Astrocyte of the spinal cord (primary cell): ENCODE measurements around the gene CPVL.
A peak's percentile ranks its signal among the peaks of the same experiment; 100 is the strongest.

Source experiments
- DNase-seq: peaks from one replicate; pipeline ENCODE4 v3.0.0; 2011; ENCODE audit warnings: low read depth, low spot score
- H3K4me3 ChIP-seq: 2 replicates; pipeline ENCODE4 v1.5.1; 2011; ENCODE audit warnings: low read depth, mild to moderate bottlenecking, low read length, moderate library complexity
- in situ Hi-C: cut with HindIII; loops from 2 replicates; pipeline ENCODE4 v1.10.0; 2017; ENCODE audit warnings: low sequenced_read_pairs
- TF ChIP-seq, protein P1 (sequence below): IDR thresholded peaks from 2 replicates; pipeline ENCODE4 v1.5.1; 2012; ENCODE audit warnings: low read depth, mild to moderate bottlenecking, low read length, inconsistent platforms

Gene CPVL

DNA sequence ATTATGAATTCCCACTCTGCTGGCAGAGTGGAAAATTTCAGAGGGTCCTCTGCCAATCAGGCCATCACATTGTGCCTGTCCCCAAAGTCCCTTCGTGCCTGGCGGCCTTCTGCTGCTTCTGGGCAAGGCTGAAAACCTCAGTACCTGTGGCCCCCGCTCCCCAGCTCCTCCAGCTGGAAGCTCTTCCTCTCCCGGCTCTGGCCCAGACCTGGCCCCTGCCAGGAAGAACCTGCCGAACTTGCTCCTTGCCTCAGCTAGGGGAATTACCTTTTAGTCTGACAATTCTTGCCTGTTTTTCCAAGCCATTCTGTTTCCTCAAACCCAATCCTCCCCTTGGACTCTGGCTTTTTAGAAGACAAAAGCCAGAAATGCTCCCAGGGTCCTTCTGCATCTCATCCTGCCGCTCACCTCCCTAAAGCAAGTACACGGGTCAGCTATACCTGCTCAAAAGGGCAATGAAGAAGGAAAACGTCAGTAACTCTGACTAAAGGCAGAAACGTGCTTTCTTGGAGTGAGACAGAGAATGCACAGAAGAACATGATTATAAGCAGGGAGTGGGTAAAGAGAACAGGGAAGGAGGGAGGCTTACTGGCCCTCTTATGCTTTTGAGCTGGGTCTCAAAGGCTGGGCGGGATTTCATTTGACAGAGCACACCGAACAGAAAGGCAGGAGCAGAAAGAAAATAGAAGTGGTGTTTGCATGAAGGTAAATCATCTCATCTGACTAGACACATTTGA, 160.1 kb downstream of the CPVL start:
- no peak overlapping the region for H3K4me3 ChIP-seq
- DNase-seq = no peak
- TF ChIP-seq, protein P1, sequence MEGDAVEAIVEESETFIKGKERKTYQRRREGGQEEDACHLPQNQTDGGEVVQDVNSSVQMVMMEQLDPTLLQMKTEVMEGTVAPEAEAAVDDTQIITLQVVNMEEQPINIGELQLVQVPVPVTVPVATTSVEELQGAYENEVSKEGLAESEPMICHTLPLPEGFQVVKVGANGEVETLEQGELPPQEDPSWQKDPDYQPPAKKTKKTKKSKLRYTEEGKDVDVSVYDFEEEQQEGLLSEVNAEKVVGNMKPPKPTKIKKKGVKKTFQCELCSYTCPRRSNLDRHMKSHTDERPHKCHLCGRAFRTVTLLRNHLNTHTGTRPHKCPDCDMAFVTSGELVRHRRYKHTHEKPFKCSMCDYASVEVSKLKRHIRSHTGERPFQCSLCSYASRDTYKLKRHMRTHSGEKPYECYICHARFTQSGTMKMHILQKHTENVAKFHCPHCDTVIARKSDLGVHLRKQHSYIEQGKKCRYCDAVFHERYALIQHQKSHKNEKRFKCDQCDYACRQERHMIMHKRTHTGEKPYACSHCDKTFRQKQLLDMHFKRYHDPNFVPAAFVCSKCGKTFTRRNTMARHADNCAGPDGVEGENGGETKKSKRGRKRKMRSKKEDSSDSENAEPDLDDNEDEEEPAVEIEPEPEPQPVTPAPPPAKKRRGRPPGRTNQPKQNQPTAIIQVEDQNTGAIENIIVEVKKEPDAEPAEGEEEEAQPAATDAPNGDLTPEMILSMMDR = no peak
- in situ Hi-C loops = no loop called here

DNA sequence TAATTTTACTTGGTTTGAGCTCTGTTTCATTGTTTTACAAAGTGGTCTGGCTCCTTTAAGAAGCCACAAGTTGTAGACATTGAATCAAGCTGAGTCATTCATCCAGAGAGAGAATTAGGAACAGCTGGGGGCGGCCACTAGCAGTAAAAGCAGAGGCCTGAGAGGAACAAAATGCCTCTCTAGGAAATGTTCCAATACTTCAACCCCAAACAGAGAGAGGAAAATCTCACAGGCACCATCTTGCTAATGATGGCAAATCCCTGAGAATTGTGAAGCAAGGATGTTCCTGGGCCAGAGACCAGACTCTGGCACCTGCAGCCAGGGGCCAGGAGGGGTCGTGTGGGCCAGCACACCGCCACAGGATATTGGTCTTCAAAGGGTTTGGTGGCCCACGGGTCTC, 161.7 kb downstream of the CPVL start:
- in situ Hi-C loops = no loop called here
- TF ChIP-seq, protein P1 = no peak
- peak; percentile 91 for DNase-seq
- no peak overlapping the region for H3K4me3 ChIP-seq

- in situ Hi-C loops = no loop called here
- H3K4me3 ChIP-seq = no peak overlapping the region
- no peak for DNase-seq
- TF ChIP-seq, protein P1 = no peak
Measured at GRCh38 chr7:28984217-28984616, 162.1 kb downstream of the CPVL start.

DNA sequence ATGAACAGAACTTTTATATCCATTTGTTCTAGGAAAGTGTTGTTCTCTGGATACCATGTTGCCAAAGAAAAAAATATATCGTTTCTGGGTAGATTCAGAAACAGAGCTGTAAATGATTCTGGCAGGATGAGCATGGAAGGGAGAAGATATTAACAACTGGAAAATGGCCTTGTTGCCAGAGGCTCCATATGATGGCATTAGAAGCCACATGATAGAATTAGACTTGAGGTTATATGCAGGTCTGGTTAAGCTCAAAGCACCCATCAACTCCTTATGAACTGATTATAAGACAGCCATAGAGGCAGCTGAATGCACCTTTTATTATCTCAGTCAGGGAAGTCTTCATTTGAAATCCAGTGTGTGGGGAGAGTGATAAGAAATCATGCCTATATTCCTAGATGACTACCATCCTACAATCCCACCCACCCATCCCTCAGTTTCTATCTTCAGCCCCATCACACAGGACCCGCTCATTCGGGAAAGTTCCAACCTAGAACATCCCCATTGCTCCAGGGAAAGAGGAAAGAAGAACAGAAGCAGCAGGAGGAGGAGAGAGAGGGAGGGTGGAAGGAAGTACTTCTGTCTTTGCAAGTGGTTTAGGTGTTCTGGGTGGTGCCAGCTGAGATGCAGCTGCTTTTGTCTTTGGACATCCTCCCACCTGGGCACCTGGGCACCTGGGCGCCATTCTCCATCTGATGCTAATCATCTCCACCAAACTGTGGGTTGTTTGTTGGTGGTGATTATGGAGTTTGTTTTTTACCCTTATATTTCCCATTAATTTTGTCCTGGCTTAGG, 162.7 kb downstream of the CPVL start:
- no peak for DNase-seq
- TF ChIP-seq, protein P1 = no peak
- no peak overlapping the region for H3K4me3 ChIP-seq
- in situ Hi-C loops = no loop called here

DNA sequence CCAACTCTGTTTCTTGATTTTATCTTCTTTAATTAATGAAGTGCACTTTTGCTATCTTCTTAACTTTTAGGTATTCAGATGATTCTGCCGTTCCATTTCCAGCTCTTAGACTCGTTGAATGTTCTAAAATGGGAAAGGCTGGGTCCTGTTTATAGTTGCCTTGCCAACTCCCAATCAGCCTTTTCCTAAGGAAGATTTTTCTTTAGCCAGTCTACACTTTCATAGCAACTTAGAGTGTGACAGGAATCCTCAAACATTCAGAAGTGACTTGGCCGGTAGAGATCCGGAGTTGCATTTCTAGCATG, 165.2 kb downstream of the CPVL start:
- TF ChIP-seq, protein P1 = no peak
- H3K4me3 ChIP-seq = no peak overlapping the region
- in situ Hi-C loops = no loop called here
- no peak for DNase-seq

GRCh38 chr7:28980451-28981160, 165.7 kb downstream of the CPVL start:
- H3K4me3 ChIP-seq = no peak overlapping the region
- in situ Hi-C loops = no loop called here
- TF ChIP-seq, protein P1 = no peak
- DNase-seq = no peak
